HCT116 (cell line): ENCODE measurements around the gene CDH3. TPM values are rescaled to one million over a fixed set of nuclear protein-coding genes. Genes with fewer than 3 reads are reported as not detected.

Source experiments
- ATAC-seq: fragments of 200-7000 bp; cut with Tn5 transposase; 2 replicates; pipeline ENCODE4 v1.9.1; 2020; ENCODE audit warnings: mild to moderate bottlenecking, moderate library complexity
- BruUV-seq: library from RNA; stranded (reverse); fragments of 400-500 nt; replicated peaks from 2 replicates; lab custom pipeline; 2021; lab: Mats Ljungman, UMichigan
- CTCF ChIA-PET: fragments of 300-600 bp; sonication (Branson Sonifier 250); formaldehyde crosslinking; loops from one replicate; lab custom pipeline; 2021; ENCODE audit warnings: antibody characterized with exemption; lab: Charles Lee
- POLR2A ChIA-PET: fragments of 300-600, 350-600 bp; sonication (Branson Sonifier 250); formaldehyde crosslinking; loops from one replicate; lab custom pipeline; 2021; ENCODE audit warnings: antibody characterized with exemption; lab: Charles Lee
- RAD21 ChIA-PET, 2 experiments: fragments of 300-600 bp; sonication (Branson Sonifier 250); formaldehyde crosslinking; loops; one replicate each; lab custom pipeline; 2023; ENCODE audit warnings: low total read pairs in 2 of 2; ENCODE audit not compliant: uncharacterized antibody in 2 of 2, unreplicated experiment in 2 of 2, low non-redundant PET in 1 of 2; lab: Charles Lee
- DNase-seq: peaks from one replicate; pipeline ENCODE4 v3.0.0-alpha.2; 2010; ENCODE audit warnings: low read depth, low spot score
- H2AFZ ChIP-seq: fragments of 200-600 bp; shearing (Covaris generic), sonication (generic); 2 replicates; pipeline ENCODE4 v1.6.1; 2017; ENCODE audit warnings: low read depth, mixed run types, mixed read lengths, antibody characterized with exemption, low read length; ENCODE audit not compliant: poor library complexity, severe bottlenecking
- H3K27ac ChIP-seq: 2 replicates; pipeline ENCODE4 v1.5.1; 2012; ENCODE audit warnings: low read depth, low read length
- H3K27me3 ChIP-seq: fragments of 200-600 bp; sonication (generic); 2 replicates; pipeline ENCODE4 v1.6.1; 2016; ENCODE audit warnings: mixed run types, low read length, mixed read lengths; ENCODE audit not compliant: insufficient read depth
- H3K36me3 ChIP-seq, 2 experiments: fragments of 200-500 bp in 1 of 2; fragments of 200-600 bp in 1 of 2; sonication (Bioruptor generic) in 1 of 2; sonication (generic) in 1 of 2; 2 replicates each; pipeline versions ENCODE4 v1.5.1 to v1.6.1; 2014 to 2016; ENCODE audit warnings: low read length in 2 of 2, inconsistent platforms in 1 of 2, mixed read lengths in 1 of 2, mixed run types in 1 of 2; ENCODE audit not compliant: insufficient read depth in 2 of 2, control insufficient read depth in 1 of 2
- H3K4me1 ChIP-seq, 2 experiments: fragments of 200-600 bp in 1 of 2; sonication (generic) in 1 of 2; 2 replicates each; pipeline versions ENCODE4 v1.5.1 to v1.6.1; 2012 to 2017; ENCODE audit warnings: low read length in 2 of 2, inconsistent platforms in 1 of 2, mild to moderate bottlenecking in 1 of 2, mixed read lengths in 1 of 2, mixed run types in 1 of 2, moderate library complexity in 1 of 2; ENCODE audit not compliant: insufficient read depth in 2 of 2, control insufficient read depth in 1 of 2
- H3K4me2 ChIP-seq: fragments of 200-600 bp; sonication (generic); 2 replicates; pipeline ENCODE4 v1.6.1; 2017; ENCODE audit warnings: mixed run types, low read length, mixed read lengths
- H3K4me3 ChIP-seq, 2 experiments: fragments of 200-600 bp in 1 of 2; sonication (generic) in 1 of 2; replicated peaks in 1 of 2; 2 replicates each; pipeline ENCODE4 v1.5.1; 2011 to 2016; ENCODE audit warnings: low read length in 2 of 2, control low read depth in 1 of 2, low read depth in 1 of 2, mild to moderate bottlenecking in 1 of 2, mixed read lengths in 1 of 2, mixed run types in 1 of 2
- H3K79me2 ChIP-seq: fragments of 200-600 bp; sonication (generic); 2 replicates; pipeline ENCODE4 v1.6.1; 2017; ENCODE audit warnings: mild to moderate bottlenecking, mixed run types, low read length, moderate library complexity, mixed read lengths; ENCODE audit not compliant: insufficient read depth
- H3K9ac ChIP-seq: fragments of 200-600 bp; sonication (generic); 2 replicates; pipeline ENCODE4 v1.6.1; 2016; ENCODE audit warnings: low read length, mixed read lengths
- H3K9me2 ChIP-seq: fragments of 200-600 bp; sonication (generic), shearing (Covaris generic); 2 replicates; pipeline ENCODE4 v1.6.1; 2017; ENCODE audit warnings: mixed run types, mild to moderate bottlenecking, moderate library complexity; ENCODE audit not compliant: insufficient read depth
- H3K9me3 ChIP-seq, 2 experiments: fragments of 200-500 bp in 1 of 2; fragments of 200-600 bp in 1 of 2; sonication (Bioruptor generic) in 1 of 2; sonication (generic) in 1 of 2; 2 replicates each; pipeline ENCODE4 v1.6.1; 2014 to 2017; ENCODE audit warnings: low read length in 2 of 2, mixed read lengths in 2 of 2, inconsistent platforms in 1 of 2, low read depth in 1 of 2, mild to moderate bottlenecking in 1 of 2, mixed run types in 1 of 2, moderate library complexity in 1 of 2; ENCODE audit not compliant: control insufficient read depth in 1 of 2, insufficient read depth in 1 of 2
- H4K20me1 ChIP-seq: fragments of 200-600 bp; sonication (generic), shearing (Covaris generic); 2 replicates; pipeline ENCODE4 v1.6.1; 2017; ENCODE audit warnings: mixed run types, mild to moderate bottlenecking, moderate library complexity; ENCODE audit not compliant: insufficient read depth
- ATF3 ChIP-seq: IDR thresholded peaks from 2 replicates; pipeline ENCODE4 v1.6.1; 2012
- CBX3 ChIP-seq: IDR thresholded peaks from 2 replicates; pipeline ENCODE4 v1.6.1; 2012; ENCODE audit warnings: low read depth
- CEBPB ChIP-seq: IDR thresholded peaks from 2 replicates; pipeline ENCODE4 v1.6.1; 2012; ENCODE audit warnings: low read depth
- CTCF ChIP-seq, 3 experiments: fragments of 200-600 bp in 1 of 3; sonication (generic) in 1 of 3; IDR thresholded peaks in 2 of 3; conservative IDR thresholded peaks in 1 of 3; 2 replicates each; pipeline ENCODE4 v1.5.1; 2012 to 2017; ENCODE audit warnings: low read depth in 2 of 3, low read length in 2 of 3, antibody characterized with exemption in 1 of 3, borderline replicate concordance in 1 of 3, control low read depth in 1 of 3, mild to moderate bottlenecking in 1 of 3, mixed read lengths in 1 of 3, mixed run types in 1 of 3, moderate library complexity in 1 of 3; ENCODE audit not compliant: insufficient read depth in 1 of 3
- ELF1 ChIP-seq: IDR thresholded peaks from 2 replicates; pipeline ENCODE4 v1.6.1; 2012; ENCODE audit warnings: low read depth, borderline replicate concordance
- EZH2 ChIP-seq: fragments of 200-600 bp; sonication (generic); IDR thresholded peaks from 2 replicates; pipeline ENCODE4 v1.6.1; 2017; ENCODE audit warnings: antibody characterized with exemption, mixed run types
- EZH2phosphoT487 ChIP-seq: fragments of 200-600 bp; IDR thresholded peaks from 2 replicates; pipeline ENCODE4 v1.6.1; 2018; ENCODE audit warnings: antibody characterized with exemption, borderline replicate concordance
- FOSL1 ChIP-seq: IDR thresholded peaks from 2 replicates; pipeline ENCODE4 v1.6.1; 2012; ENCODE audit warnings: low read depth
- POLR2A ChIP-seq: IDR thresholded peaks from 2 replicates; pipeline ENCODE4 v1.7.0; 2011; ENCODE audit warnings: borderline replicate concordance; ENCODE audit not compliant: insufficient read depth, insufficient read length; ENCODE audit errors: extremely low read depth
- POLR2AphosphoS5 ChIP-seq: IDR thresholded peaks from 2 replicates; pipeline ENCODE4 v1.6.1; 2011; ENCODE audit warnings: mild to moderate bottlenecking, low read depth, low read length, moderate library complexity
- RAD21 ChIP-seq: IDR thresholded peaks from 2 replicates; pipeline ENCODE4 v1.6.1; 2012; ENCODE audit warnings: low read depth, mild to moderate bottlenecking
- REST ChIP-seq: IDR thresholded peaks from 2 replicates; pipeline ENCODE4 v1.6.1; 2012; ENCODE audit warnings: low read depth
- SIN3A ChIP-seq: IDR thresholded peaks from 2 replicates; pipeline ENCODE4 v1.6.1; 2012; ENCODE audit warnings: low read depth
- SP1 ChIP-seq: IDR thresholded peaks from 2 replicates; pipeline ENCODE4 v1.6.1; 2012; ENCODE audit warnings: low read depth
- SRF ChIP-seq: IDR thresholded peaks from 2 replicates; pipeline ENCODE4 v1.6.1; 2012; ENCODE audit warnings: low read depth
- TCF7L2 ChIP-seq: IDR thresholded peaks from 2 replicates; pipeline ENCODE4 v1.7.0; 2011; ENCODE audit warnings: borderline replicate concordance, inconsistent platforms; ENCODE audit not compliant: insufficient read depth, insufficient read length; ENCODE audit errors: extremely low read depth
- ZNF274 ChIP-seq: fragments of 200-500 bp; sonication (Bioruptor generic); IDR thresholded peaks from 2 replicates; pipeline ENCODE4 v1.6.1; 2014; ENCODE audit warnings: mild to moderate bottlenecking, low read depth, low read length, inconsistent platforms
- intact Hi-C: fragments of 100-400 bp; cut with micrococcal nuclease; formaldehyde crosslinking; loops from 2 replicates; pipeline ENCODE4 v1.10.0; 2022
- total RNA-seq: library from RNA; stranded (reverse); gene quantifications from one replicate; pipeline ENCODE4 v1.2.1, GENCODE V29; 2021; ENCODE audit not compliant: unreplicated experiment

CDH3 gene
- total RNA-seq, 1 experiment from 2014 or later: 94.7 TPM

GRCh38 chr16:68695575-68695974, 50.5 kb downstream of the CDH3 start (continued):
- TF ChIP-seq CTCF (IDR thresholded peaks at IDR 0.05 in 2 of 3, conservative IDR thresholded peaks at IDR 0.05 in 1 of 3; ENCODE audit: borderline replicate concordance in 1 of 3, insufficient read depth in 1 of 3, low read depth in 2 of 3, low read length in 2 of 3) (no peak), ZNF274 (no peak), TCF7L2 (no peak), CBX3 (no peak), CEBPB (no peak), SIN3A (no peak), ATF3 (no peak), POLR2AphosphoS5 (no peak)
- TF ChIP-seq, all 23 proteins: peak for 0

GRCh38 chr16:68696514-68696913, 51.4 kb downstream of the CDH3 start:
- Histone ChIP-seq H3K9me2 (no peaks in the 10 kb centered on the region), H3K27me3 (no peaks in the 10 kb centered on the region), H3K4me3 (no peak overlapping the region), H3K79me2 (no peaks in the 10 kb centered on the region), H3K9ac (no peak overlapping the region), H3K4me2 (no peak overlapping the region), H3K27ac (no peak overlapping the region), H3K9me3 (no peaks in the 10 kb centered on the region), H2AFZ (no peak overlapping the region), H3K4me1 (peaks cover 0 to 9% of the 10 kb centered on the region in 2 experiments; a peak in 1 of 4 replicates), H3K36me3 (peaks cover 27 to 41% of the 10 kb centered on the region in 2 experiments; a peak in 3 of 4 replicates), H4K20me1 (no peaks in the 10 kb centered on the region)
- DNase-seq (no peak), ATAC-seq (no peak)
- BruUV-seq: no TSS peak
- POLR2A ChIA-PET: no interaction called here
- CTCF ChIA-PET: interaction anchor here (2.7 kb wide), 1 partner anchor 106 kb away, joined by 8 read pairs; no protein-coding TSS in a partner anchor
- RAD21 ChIA-PET: no interaction called here
- intact Hi-C loops: no loop called here
- TF ChIP-seq SP1: no peak
- TF ChIP-seq EZH2phosphoT487: no peak
- no peak for TF ChIP-seq ELF1
- no peak for TF ChIP-seq CBX3
- no peak for TF ChIP-seq ATF3
- TF ChIP-seq EZH2: no peak
- TF ChIP-seq POLR2A: no peak
- TF ChIP-seq SIN3A: no peak
- TF ChIP-seq TCF7L2: no peak
- no peak for TF ChIP-seq POLR2AphosphoS5
- TF ChIP-seq SRF: no peak
- TF ChIP-seq RAD21: no peak
- TF ChIP-seq REST: no peak
- no peak for TF ChIP-seq FOSL1
